ENCODE data around the gene ERAL1. TPM values are rescaled to one million over a fixed set of nuclear protein-coding genes. Genes with fewer than 3 reads are reported as not detected.

ERAL1 gene
- total RNA-seq, 1 experiment from 2014 or later: 53.7 TPM

DNA sequence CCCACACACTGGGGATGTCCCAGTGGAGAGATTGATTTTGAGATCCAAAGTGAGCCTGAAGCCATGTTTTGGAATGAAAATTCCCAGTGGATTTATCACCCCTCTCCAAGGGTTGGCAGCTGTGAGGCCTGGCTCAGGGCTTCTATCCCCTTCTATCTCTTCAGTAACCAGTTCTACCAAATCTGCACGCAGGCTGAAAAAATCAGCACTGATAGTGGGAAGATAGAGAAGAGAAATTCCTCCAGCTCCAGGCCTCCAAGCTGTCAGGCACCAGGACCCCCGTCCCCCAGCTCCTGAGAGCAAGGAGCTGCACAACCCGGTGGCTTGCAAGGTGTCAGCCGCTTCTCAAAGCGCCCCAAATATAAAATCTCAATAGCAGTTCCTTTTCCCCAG is 41.7 kb downstream of the ERAL1 start:
- CTCF ChIA-PET: interaction anchor here (0.5 to 3.1 kb wide), 8 partner anchors 14 to 175 kb away, joined by 3 to 23 read pairs (median 5); partner anchors contain the start of gene FAM222B
- H3K27ac Mint-ChIP-seq (ENCODE audit: low read depth, unreplicated experiment): peak overlapping the region; percentile 93
- no peaks in the 10 kb centered on the region for H3K27me3 Mint-ChIP-seq (ENCODE audit: insufficient read depth, unreplicated experiment)
- peaks cover 35% of the 10 kb centered on the region for H3K36me3 Mint-ChIP-seq (ENCODE audit: insufficient read depth, unreplicated experiment)
- H3K4me3 Mint-ChIP-seq (ENCODE audit: unreplicated experiment): peak overlapping the region; percentile 90
- intact Hi-C loops (cut with micrococcal nuclease): loop anchor here (2.0 kb wide), 1 partner anchor 88 kb away; no protein-coding TSS in a partner anchor
- H3K9me3 Mint-ChIP-seq (ENCODE audit: unreplicated experiment): no peaks in the 10 kb centered on the region
- no peak for TF ChIP-seq CTCF (IDR thresholded peaks at IDR 0.05; ENCODE audit: unreplicated experiment)
- peaks cover 24% of the 10 kb centered on the region for H3K4me1 Mint-ChIP-seq (ENCODE audit: insufficient read depth, unreplicated experiment)
- POLR2A ChIA-PET: interaction anchor here (0.7 to 5.6 kb wide), 20 partner anchors 9 to 259 kb away, joined by 3 to 64 read pairs (median 6); partner anchors contain the start of genes FAM222B, NEK8, PHF12 and RPL23A
- BruUV-seq (replicated peaks): TSS peak; percentile 32
- peak; percentile 18 for DNase-seq (ENCODE audit: unreplicated experiment)

DNA sequence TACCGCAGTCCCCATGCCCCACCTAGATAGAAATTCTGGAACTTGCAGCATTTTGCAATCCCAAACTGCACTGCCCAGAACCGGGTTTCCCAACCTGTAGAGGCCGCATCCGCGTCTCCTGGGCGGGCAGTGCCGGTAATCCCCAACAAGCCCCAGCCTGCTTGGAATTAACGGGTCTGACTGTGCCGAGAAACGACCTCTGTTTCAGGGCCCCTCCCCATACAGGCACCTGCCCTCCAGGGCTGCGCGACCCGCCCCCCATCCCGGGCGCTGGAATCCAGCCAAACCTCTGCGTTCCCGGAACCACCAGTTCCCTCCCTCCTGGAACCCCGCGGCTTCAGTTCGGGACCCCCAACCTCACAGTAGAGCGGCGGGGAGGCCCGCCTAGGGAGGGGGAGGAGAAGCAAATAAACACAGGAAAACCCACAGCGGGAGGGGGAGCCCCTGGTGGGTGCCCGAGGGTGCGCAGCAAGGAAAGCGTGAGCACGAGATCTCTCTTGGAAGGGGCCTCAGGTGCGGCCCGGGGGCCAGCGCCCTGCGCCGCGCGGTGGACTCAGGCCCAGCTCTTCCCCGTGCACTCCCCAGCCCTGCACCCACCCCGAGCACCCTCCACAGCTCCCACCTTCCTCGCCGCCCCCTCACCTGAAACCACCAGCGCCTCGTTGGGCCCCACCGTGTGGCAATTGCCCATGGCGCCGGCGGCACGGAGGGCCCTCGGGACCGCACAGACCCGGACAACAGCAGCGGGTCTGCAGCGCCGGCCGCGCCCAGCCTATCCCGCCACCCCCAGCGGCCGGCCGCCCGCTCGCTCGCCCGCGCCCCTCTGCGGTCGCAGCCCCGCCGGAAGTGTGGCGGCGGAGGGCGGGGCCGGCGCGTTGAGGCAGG is 42.3 kb downstream of the ERAL1 start, which contains the start of gene FLOT2:
Gene FLOT2, minus strand, starts transcription at position 850 of the 885 bp plus-strand sequence. Its CDS starts 159 bp downstream, at position 691.
- Mint-ChIP-seq H3K27me3 (ENCODE audit: insufficient read depth, unreplicated experiment) (no peaks in the 10 kb centered on the region), H3K36me3 (ENCODE audit: insufficient read depth, unreplicated experiment) (peaks cover 28% of the 10 kb centered on the region), H3K4me1 (ENCODE audit: insufficient read depth, unreplicated experiment) (peaks cover 26% of the 10 kb centered on the region), H3K27ac (ENCODE audit: low read depth, unreplicated experiment) (peak within 1 kb of the TSS; percentile 93), H3K9me3 (ENCODE audit: unreplicated experiment) (no peaks in the 10 kb centered on the region), H3K4me3 (ENCODE audit: unreplicated experiment) (peak within 1 kb of the TSS; percentile 90)
- intact Hi-C loops (cut with micrococcal nuclease): loop anchor here (1.0 to 2.0 kb wide), 2 partner anchors 88 to 134 kb away; no protein-coding TSS in a partner anchor
- TF ChIP-seq CTCF (IDR thresholded peaks at IDR 0.05; ENCODE audit: unreplicated experiment): peak; percentile 5
- BruUV-seq (replicated peaks): no TSS peak
- peak; percentile 96 for DNase-seq (ENCODE audit: unreplicated experiment)
- ChIA-PET CTCF (interaction anchor here (0.6 to 3.1 kb wide), 14 partner anchors 10 to 170 kb away, joined by 3 to 23 read pairs (median 5); partner anchors contain the start of genes FAM222B and TLCD1), POLR2A (interaction anchor here (0.6 to 5.6 kb wide), 24 partner anchors 9 to 953 kb away, joined by 3 to 64 read pairs (median 6); partner anchors contain the start of genes FAM222B, NEK8, PHF12 and RPL23A)

GRCh38 chr17:28897769-28898526 is 43.1 kb downstream of the ERAL1 start:
- DNase-seq (ENCODE audit: unreplicated experiment): no peak
- H3K27ac Mint-ChIP-seq (ENCODE audit: low read depth, unreplicated experiment): peak overlapping the region; percentile 93
- CTCF ChIA-PET: interaction anchor here (0.5 to 3.1 kb wide), 11 partner anchors 9 to 171 kb away, joined by 3 to 23 read pairs (median 5); partner anchors contain the start of genes FAM222B, NEK8 and TLCD1
- BruUV-seq (replicated peaks): no TSS peak
- peaks cover 20% of the 10 kb centered on the region for H3K36me3 Mint-ChIP-seq (ENCODE audit: insufficient read depth, unreplicated experiment)
- H3K4me1 Mint-ChIP-seq (ENCODE audit: insufficient read depth, unreplicated experiment): peaks cover 28% of the 10 kb centered on the region
- H3K27me3 Mint-ChIP-seq (ENCODE audit: insufficient read depth, unreplicated experiment): no peaks in the 10 kb centered on the region
- peak overlapping the region; percentile 90 for H3K4me3 Mint-ChIP-seq (ENCODE audit: unreplicated experiment)
- POLR2A ChIA-PET: interaction anchor here (0.6 to 5.6 kb wide), 17 partner anchors 10 to 178 kb away, joined by 3 to 64 read pairs (median 11); partner anchors contain the start of genes NEK8, PHF12, RPL23A and TLCD1
- intact Hi-C loops (cut with micrococcal nuclease): loop anchor here (1.0 to 2.0 kb wide), 2 partner anchors 89 to 135 kb away; no protein-coding TSS in a partner anchor
- TF ChIP-seq CTCF (IDR thresholded peaks at IDR 0.05; ENCODE audit: unreplicated experiment): no peak
- H3K9me3 Mint-ChIP-seq (ENCODE audit: unreplicated experiment): no peaks in the 10 kb centered on the region

Measured in MCF 10A (cell line).